ENCODE results near the gene ARHGAP9. TPM values are rescaled to one million over a fixed set of nuclear protein-coding genes. Genes with fewer than 3 reads are reported as not detected.

Gene ARHGAP9
- total and polyA plus RNA-seq, 2 of the 8 experiments (the other 6 are each of a cell fraction or from before 2014, with no cell fraction given) = 3.2 to 6.0 TPM

- Histone ChIP-seq H3K27ac (ENCODE audit: low read depth, low read length) (no peak overlapping the region), H2AFZ (ENCODE audit: low read length) (no peak overlapping the region), H3K4me3 (ENCODE audit: extremely low read depth in 1 of 4, insufficient read depth in 2 of 4, low read depth in 3 of 4, low read length in 4 of 4) (no peak overlapping the region), H3K9me3 (ENCODE audit: insufficient read depth in 2 of 2, low read depth in 1 of 2, low read length in 1 of 2) (peaks cover 0 to 3% of the 10 kb centered on the region in 2 experiments; a peak in 2 of 4 replicates), H3K36me3 (ENCODE audit: control insufficient read depth in 2 of 4, insufficient read depth in 4 of 4, low read length in 3 of 4) (no peaks in the 10 kb centered on the region), H2AK5ac (ENCODE audit: low read depth, low read length) (no peak overlapping the region), H2BK120ac (replicated peaks; ENCODE audit: low read depth, low read length) (no peak overlapping the region), H3K4ac (replicated peaks; ENCODE audit: insufficient read length, low read depth, low read length) (no peak overlapping the region), H3K4me2 (ENCODE audit: insufficient read depth in 1 of 2, low read depth in 2 of 2, low read length in 2 of 2) (no peak overlapping the region), H2BK5ac (ENCODE audit: low read depth, low read length) (no peak overlapping the region), H3K4me1 (replicated peaks in 1 of 4; ENCODE audit: control insufficient read depth in 3 of 4, insufficient read depth in 4 of 4, low read length in 3 of 4) (no peaks in the 10 kb centered on the region), H3K27me3 (replicated peaks in 1 of 4; ENCODE audit: control insufficient read depth in 3 of 4, extremely low read depth in 1 of 4, insufficient read depth in 3 of 4, low read length in 3 of 4) (no peaks in the 10 kb centered on the region), H2BK15ac (ENCODE audit: low read length) (0 out of 2 replicates have a peak overlapping the region, but pooled peaks have one; percentile 29), H3K14ac (ENCODE audit: insufficient read length) (no peak overlapping the region), H4K91ac (replicated peaks; ENCODE audit: insufficient read length, low read length) (no peak overlapping the region), H3K23me2 (ENCODE audit: low read depth, low read length) (no peaks in the 10 kb centered on the region), H3K79me2 (ENCODE audit: control insufficient read depth in 1 of 2, insufficient read depth in 2 of 2, low read length in 2 of 2) (no peaks in the 10 kb centered on the region), H4K5ac (ENCODE audit: insufficient read length, low read depth, low read length) (no peak overlapping the region), H2BK12ac (ENCODE audit: low read depth, low read length) (no peak overlapping the region), H3K56ac (replicated peaks; ENCODE audit: insufficient read length, low read depth, low read length) (no peak overlapping the region), H3K9ac (replicated peaks in 1 of 4; ENCODE audit: extremely low read depth in 1 of 4, low read depth in 3 of 4, low read length in 3 of 4) (no peak overlapping the region), H4K8ac (ENCODE audit: extremely low read depth, insufficient read depth, low read length) (no peak overlapping the region), H4K20me1 (replicated peaks in 1 of 2; ENCODE audit: control insufficient read depth in 1 of 2, insufficient read depth in 2 of 2, low read length in 2 of 2) (no peaks in the 10 kb centered on the region), H2BK20ac (ENCODE audit: low read length) (no peak overlapping the region), H3K23ac (ENCODE audit: insufficient read length) (no peak overlapping the region), H3K18ac (ENCODE audit: extremely low read depth, low read length) (no peak overlapping the region), H3K79me1 (ENCODE audit: low read depth, low read length) (no peaks in the 10 kb centered on the region)
- FAIRE-seq = no peak
- ChIA-PET POLR2A (ENCODE audit: partially characterized antibody) (interaction anchor here (0.9 to 4.6 kb wide), 2 partner anchors 9 to 14 kb away, joined by 3 to 34 read pairs; partner anchors contain the start of gene INHBE), CTCF (ENCODE audit: partially characterized antibody) (interaction anchor here (1.0 to 6.3 kb wide), 4 partner anchors 10 to 137 kb away, joined by 3 to 47 read pairs (median 4); partner anchors contain the start of gene INHBE)
- no peak for TF ChIP-seq EZH2 (IDR thresholded peaks at IDR 0.05; ENCODE audit: low read depth, low read length, severe bottlenecking)
- TF ChIP-seq RFX5 (IDR thresholded peaks at IDR 0.05; ENCODE audit: borderline replicate concordance, low read depth, low read length) = no peak
- TF ChIP-seq SIN3A (conservative IDR thresholded peaks at IDR 0.05 in 1 of 2, IDR thresholded peaks at IDR 0.05 in 1 of 2; ENCODE audit: low read depth in 1 of 2, low read length in 2 of 2) = no peak
- TF ChIP-seq CEBPB (IDR thresholded peaks at IDR 0.05; ENCODE audit: low read depth, low read length) = no peak
- TF ChIP-seq RBBP5 (IDR thresholded peaks at IDR 0.05; ENCODE audit: borderline replicate concordance, low read depth, low read length) = no peak
- TF ChIP-seq HDAC2 (IDR thresholded peaks at IDR 0.05; ENCODE audit: borderline replicate concordance in 1 of 2, low read depth in 2 of 2, low read length in 2 of 2) = no peak
- TF ChIP-seq GABPA (IDR thresholded peaks at IDR 0.05; ENCODE audit: borderline replicate concordance, insufficient read depth, low read length) = no peak
- TF ChIP-seq TBP (IDR thresholded peaks at IDR 0.05; ENCODE audit: low read depth, low read length) = no peak
- TF ChIP-seq RNF2 (IDR thresholded peaks at IDR 0.05; ENCODE audit: borderline replicate concordance, low read depth, low read length, missing control alignments, poor library complexity, severe bottlenecking) = no peak
- WGBS, 2 experiments (ENCODE audit: extremely low coverage in 1 of 2, insufficient coverage in 1 of 2, insufficient read length in 1 of 2, insufficient replicate concordance in 2 of 2, low coverage in 1 of 2, low lambda C conversion rate in 2 of 2, missing lambda C conversion rate in 1 of 2) = 86% methylated on average over 5 of the region's 5 CpGs; no CpG with 5 or more reads in 1 of the 2 experiments
- no peak for DNase-seq (ENCODE audit: low read depth in 1 of 2, low spot score in 2 of 2)
Measured at GRCh38 chr12:57444744-57445143, 34.9 kb downstream of the ARHGAP9 start.

Data from H1 (cell line).